Stimulated activated CD8-positive, alpha-beta memory T cell treated with anti-CD3 and anti-CD28 coated beads, Interleukin-15, amount 100 ng/mL, for 24 hours (primary cell): ENCODE data around the gene MAP1B.

Experiments
- DNase-seq: peaks from one replicate; pipeline ENCODE4 v3.0.0-alpha.2; 2020; ENCODE audit warnings: low read depth

The MAP1B gene

DNA sequence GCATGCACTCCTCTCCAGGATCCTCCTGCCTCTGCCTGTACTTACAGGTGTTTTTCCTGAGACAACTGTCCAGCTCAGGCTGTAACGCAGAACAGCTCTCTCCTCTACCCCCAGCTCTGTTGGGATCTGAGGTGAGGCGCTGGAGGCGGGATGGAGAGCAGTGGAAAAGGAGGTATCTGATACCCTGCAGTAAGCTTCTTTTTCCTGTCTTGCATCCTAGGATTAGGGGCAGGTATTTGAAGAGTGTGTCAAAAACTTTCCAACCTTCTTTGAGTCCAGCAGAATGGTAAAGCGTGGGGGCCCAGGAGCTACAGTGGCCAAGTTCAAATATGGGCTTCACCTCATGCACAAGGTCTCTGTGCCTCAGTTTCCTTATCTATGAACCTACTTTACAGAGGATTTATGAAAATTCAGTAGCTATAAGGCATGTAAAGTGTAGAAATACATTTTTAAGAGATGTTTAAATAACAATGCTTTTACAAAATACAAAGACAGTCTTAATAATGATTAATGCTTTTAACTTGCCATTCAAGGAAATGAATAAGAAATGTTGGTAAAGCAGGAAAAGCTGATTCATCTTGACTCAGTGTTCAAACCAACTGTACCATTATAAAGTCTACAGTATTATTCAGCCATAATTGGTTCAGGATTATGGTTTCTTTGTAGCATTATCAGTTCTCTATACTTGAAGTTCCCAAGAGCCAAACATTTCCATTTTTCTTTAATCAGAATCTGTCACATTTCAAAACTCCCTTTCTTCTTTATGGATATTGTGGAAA is 26.1 kb downstream of the MAP1B start:
- no peak for DNase-seq

DNA sequence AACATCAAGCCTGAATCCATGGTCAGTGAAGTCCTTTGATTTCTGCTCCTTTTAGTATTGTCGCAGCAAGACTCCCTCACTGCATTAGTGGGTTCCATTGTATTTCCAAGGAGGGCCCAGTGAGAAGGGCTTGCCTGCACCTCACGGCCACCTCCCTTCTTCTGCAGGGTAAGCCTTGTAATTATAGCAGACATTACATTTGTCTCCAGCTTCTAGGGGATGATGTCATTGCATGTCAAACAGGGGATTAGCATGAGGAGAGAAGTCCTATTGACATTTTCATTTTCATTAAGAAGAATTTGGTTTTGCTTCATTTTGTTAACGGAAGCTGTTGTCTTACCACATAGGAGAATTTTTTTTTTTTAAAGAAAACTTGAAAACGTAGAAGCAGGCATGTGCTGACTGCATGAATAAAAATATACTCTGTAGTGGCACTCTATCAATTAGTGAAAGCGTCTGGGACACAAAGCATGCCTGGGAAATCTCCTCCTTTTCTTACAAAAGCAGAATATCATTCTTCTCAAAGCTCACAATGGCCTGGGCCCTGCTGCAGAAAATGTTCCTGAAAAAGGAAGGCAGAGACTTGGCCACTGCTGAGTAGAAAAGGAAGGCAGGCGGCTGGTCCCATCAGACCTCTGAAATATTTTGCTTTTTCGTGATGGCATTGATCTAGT is 27.1 kb downstream of the MAP1B start:
- DNase-seq = no peak

- DNase-seq = no peak
Observed at GRCh38 chr5:72137826-72138409, 30.6 kb downstream of the MAP1B start.

- DNase-seq = no peak
Observed at GRCh38 chr5:72138943-72139521, 31.8 kb downstream of the MAP1B start.

- DNase-seq = no peak
Observed at GRCh38 chr5:72140711-72141110, 33.4 kb downstream of the MAP1B start.

DNA sequence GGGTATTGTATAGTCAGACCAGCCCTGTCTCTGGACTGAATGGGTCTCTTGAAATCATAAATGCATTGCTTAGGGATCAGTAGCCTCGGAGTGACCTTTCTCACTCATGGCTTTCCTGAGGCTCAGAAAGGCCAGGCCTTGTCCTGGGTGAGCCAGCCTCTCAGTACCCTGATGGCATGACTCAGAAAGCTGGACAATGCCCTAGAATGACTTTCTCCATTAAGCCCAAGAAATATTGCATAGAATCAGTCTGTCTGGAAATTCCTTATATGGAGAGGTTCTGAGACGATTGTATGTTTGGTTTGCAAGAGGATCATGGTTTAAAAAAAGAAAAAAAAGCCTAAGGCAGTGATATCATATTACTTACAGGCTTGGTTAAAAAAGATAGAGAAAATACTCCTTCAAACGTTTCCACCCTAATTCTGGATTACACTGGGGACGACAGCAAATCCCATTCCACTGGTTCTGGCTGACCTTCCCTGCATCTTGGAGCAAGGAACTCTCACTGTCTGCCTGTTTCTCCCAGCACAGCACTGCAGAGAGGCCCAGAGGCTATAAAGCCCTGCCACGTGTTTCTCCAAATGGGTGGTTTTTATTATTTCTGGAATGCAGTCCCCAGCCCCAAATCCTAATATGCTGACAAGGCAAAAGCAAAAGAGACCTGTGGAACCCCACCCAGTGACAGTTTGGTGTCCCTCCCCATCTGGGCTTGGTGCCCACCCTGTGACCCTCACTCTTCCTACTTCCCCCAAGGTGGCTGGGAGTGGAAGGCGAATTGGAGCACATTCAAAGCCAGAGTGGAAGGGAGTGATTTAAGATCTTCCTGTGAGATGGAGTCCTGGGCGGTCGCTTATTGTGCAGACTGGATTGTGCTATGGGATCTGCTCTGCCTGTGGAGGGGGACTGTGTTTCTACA is 34.4 kb downstream of the MAP1B start:
- no peak for DNase-seq

GRCh38 chr5:72144762-72145161 is 37.5 kb downstream of the MAP1B start:
- no peak for DNase-seq

DNA sequence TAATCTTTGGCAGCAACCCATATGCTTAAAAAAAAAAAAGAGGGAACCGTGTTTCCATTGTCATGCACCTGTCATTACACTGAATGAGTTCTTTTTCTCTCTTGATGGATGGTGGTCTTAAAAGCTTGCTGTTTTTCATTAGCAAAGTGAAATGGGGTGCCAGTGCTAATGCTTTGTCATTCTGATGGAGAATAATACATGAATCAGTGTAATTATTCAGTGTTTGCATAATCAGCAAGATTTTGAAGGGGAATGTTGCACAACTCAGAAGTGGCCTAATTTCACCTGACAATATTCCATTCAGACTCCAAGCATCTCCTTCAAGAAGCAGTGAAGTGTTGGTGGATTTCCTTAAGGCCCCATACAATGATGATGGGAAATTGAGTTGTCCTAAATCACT is 38.1 kb downstream of the MAP1B start:
- DNase-seq = no peak

- no peak for DNase-seq
Observed at GRCh38 chr5:72146056-72146455, 38.8 kb downstream of the MAP1B start.

- no peak for DNase-seq
Observed at GRCh38 chr5:72147569-72147968, 40.3 kb downstream of the MAP1B start.

- no peak for DNase-seq
Observed at GRCh38 chr5:72149742-72150141, 42.5 kb downstream of the MAP1B start.

- no peak for DNase-seq
Observed at GRCh38 chr5:72151169-72151568, 43.9 kb downstream of the MAP1B start.

GRCh38 chr5:72151646-72152045 is 44.4 kb downstream of the MAP1B start:
- no peak for DNase-seq

DNA sequence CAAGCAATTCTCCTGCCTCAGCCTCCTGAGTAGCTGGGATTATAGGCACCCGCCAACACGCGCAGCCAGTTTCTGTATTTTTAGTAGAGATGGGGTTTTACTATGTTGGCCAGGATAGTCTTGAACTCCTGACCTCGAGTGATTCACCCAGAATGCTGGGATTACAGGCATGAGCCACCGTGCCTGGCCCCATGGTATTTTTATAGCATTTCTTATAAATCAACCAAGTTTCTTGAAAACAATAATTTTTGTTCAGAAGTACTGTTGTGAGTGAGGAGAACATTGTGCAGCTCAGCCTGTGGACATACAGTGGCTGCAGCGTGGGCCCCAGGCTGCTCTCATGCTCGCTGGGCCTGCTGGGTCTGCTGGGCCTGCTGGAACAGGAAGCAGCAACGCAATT is 45.3 kb downstream of the MAP1B start:
- no peak for DNase-seq

- no peak for DNase-seq
Observed at GRCh38 chr5:72153551-72153950, 46.3 kb downstream of the MAP1B start.

- no peak for DNase-seq
Observed at GRCh38 chr5:72154076-72154756, 46.9 kb downstream of the MAP1B start.

DNA sequence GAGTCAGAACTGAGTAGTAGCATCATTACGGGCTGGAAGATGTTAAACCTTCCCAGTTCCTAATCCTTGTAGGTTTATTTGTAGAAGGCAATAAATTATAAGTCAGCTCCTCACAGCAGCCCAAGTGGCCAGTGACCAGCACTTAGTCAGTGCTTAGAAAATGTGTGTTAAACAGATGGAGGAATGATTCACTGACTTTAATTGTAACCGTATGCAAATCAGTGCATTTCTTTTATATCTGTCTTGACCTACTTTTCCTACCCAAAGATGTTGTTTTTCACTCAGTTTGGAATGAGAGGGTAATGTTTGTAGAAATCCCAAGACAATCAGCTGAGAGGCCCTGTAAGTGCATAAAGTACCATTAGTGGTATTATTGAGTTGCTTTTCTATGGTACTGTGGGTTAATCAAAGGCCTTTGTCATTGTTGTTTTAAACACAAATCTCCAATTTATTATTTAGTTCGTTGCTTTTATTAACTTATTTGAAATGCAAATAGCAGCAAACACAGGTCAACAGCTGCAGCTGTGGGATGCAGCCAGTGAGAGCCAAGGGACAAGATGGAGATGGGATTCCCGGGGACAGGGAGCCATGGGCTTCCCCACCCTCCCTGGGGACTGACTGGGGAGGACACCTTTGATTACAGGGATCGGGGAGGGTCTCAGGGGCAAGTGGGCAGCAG is 49.8 kb downstream of the MAP1B start:
- DNase-seq = no peak

DNA sequence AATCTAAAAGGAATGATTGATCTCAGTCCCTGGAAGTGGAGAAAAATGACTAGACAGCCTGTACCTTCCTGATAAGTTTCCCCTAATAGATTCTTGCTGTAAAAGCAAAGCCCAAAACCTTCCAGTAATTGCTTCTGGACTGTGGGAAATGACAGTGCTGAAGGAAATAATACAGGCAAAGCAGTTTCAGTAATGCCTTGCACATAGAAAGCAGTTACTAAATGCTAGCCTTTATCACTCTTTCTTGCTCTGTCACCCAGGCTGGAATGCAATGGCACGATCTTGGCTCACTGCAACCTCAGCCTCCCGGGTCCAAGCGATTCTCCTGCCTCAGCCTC is 50.3 kb downstream of the MAP1B start:
- no peak for DNase-seq

- DNase-seq = no peak
Observed at GRCh38 chr5:72159501-72159911, 52.2 kb downstream of the MAP1B start.

DNA sequence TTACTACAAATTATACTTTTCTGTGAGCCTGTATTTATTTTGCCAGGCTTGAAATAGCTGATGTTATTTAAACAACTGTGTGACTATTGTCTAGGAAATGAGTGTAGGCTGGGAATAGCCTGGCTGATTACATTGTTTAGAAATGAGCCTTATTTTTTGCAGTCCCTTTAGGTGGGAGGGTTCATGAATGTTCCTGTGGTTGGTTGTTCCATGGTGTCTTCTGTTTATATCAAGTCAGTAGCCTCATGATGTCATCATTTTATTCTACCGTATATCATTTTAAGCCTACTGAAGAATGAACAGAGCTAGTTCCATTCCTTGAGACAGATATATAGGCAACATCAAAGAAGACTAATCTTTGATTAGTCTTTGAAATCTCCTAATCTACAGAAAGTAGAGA is 53.1 kb downstream of the MAP1B start:
- no peak for DNase-seq

GRCh38 chr5:72160959-72161358 is 53.7 kb downstream of the MAP1B start:
- DNase-seq = no peak
